Right lobe of liver (tissue), 4 donors: ENCODE measurements around the gene ZNF777.

Experiments
- CTCF ChIP-seq, 4 donors: fragments of 200-600 bp in 3 of 4; fragments of 450-650 bp in 1 of 4; IDR thresholded peaks; one replicate each; pipeline versions ENCODE4 v1.5.1 to v1.8.0; 2016 to 2022; ENCODE audit warnings: antibody characterized with exemption in 4 of 4, mild to moderate bottlenecking in 2 of 4
- POLR2A ChIP-seq: fragments of 450-650 bp; IDR thresholded peaks from one replicate; pipeline ENCODE4 v1.6.1; 2017; ENCODE audit warnings: antibody characterized with exemption, mild to moderate bottlenecking
- donor health status: DM: no; HTN: no; CAD: no.
- donor health status: DM: no; HTN: no; CAD: no.
- donor health status: DM: no; HTN: yes; CAD: no.

DNA sequence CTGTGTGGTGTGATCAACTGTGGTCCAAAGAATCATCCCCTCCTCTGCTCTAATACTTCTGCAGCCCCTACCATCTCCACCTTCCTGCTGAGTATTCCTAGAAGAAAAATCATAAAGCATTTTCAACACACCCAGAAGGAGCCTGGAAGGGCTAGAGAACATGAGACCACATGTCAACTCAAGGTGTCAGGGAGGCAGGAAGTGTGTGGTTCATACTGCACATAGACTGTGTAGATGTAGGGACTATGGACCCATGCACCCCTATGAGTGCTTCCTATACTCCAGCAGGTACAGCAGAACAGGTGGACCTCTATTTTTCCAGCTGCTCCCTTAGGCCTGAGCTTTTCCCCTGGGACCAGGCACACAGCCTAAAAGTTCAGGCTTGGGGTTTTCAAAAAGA is 39.3 kb upstream of the ZNF777 start:
- no peak for TF ChIP-seq CTCF (IDR thresholded peaks at IDR 0.05)
- TF ChIP-seq POLR2A, result no peak
